ENCODE data around the gene ARID1A. TPM values are rescaled to one million over a fixed set of nuclear protein-coding genes. Genes with fewer than 3 reads are reported as not detected.

Gene ARID1A
- total and polyA plus RNA-seq, 9 of the 15 experiments (the other 6 are each of a cell fraction or from before 2014, with no cell fraction given) = 8.3 to 88.3 (median 22.5) TPM

DNA sequence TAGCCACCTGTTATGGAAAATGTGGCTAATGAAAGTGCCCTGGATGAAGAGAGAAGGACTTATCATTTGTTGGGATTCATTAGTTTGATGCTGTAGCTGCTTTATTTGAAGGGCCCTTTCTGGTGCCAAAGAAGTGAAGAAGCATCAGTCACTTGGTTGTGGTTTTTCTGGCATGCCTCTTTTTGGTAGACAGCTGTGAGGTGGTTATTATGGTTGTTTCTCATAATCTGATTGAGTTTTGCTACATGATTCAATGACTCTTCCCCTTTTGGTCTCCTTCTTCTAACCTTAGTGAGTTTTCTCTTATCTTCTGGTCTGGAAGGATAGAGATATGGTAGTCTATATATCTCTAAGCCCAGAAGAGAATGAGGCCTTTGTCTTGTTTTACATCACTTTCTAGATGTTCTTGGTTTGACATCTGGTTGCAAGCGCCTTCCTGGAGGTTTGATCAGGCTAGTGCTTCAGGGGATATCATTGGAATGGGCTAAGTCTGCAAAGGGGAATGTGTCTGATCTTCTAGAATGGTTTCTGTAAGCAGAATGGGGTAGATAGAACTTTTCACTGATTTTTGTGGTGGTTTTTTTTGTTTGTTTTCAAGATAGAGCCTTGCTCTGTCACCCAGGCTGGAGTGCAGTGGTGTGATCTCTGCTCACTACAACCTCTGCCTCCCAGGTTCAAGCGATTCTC, 26.0 kb downstream of the ARID1A start (continued):
- TF ChIP-seq ZNF316 (IDR thresholded peaks at IDR 0.05) = no peak
- no peak for TF ChIP-seq ATF1 (CRISPR knock-in tag; IDR thresholded peaks at IDR 0.05)
- no peak for TF ChIP-seq ATF1 (tag; IDR thresholded peaks at IDR 0.05)
- TF ChIP-seq TAF1 (IDR thresholded peaks at IDR 0.05; ENCODE audit: control insufficient read depth, extremely low read depth, insufficient read depth, low read length, severe bottlenecking) = no peak
- no peak for TF ChIP-seq ZNF780A (CRISPR knock-in tag; IDR thresholded peaks at IDR 0.05)
- no peak for TF ChIP-seq CREBBP (IDR thresholded peaks at IDR 0.05; ENCODE audit: low read depth, low read length)
- TF ChIP-seq HNRNPUL1 (IDR thresholded peaks at IDR 0.05; ENCODE audit: low read length) = no peak
- TF ChIP-seq ZBTB11 (CRISPR knock-in tag; IDR thresholded peaks at IDR 0.05) = peak in 1 of 3 experiments; percentile 64; a peak in 2 of 6 replicates
- TF ChIP-seq KDM5B (IDR thresholded peaks at IDR 0.05; ENCODE audit: insufficient replicate concordance, low read depth, low read length) = no peak
- TF ChIP-seq NR2F6 (CRISPR knock-in tag; IDR thresholded peaks at IDR 0.05) = no peak
- no peak for TF ChIP-seq ELK1 (CRISPR knock-in tag; IDR thresholded peaks at IDR 0.05)
- peak; percentile 19 for TF ChIP-seq DACH1 (IDR thresholded peaks at IDR 0.05; ENCODE audit: partially characterized antibody)
- TF ChIP-seq EP300 (IDR thresholded peaks at IDR 0.05; ENCODE audit: low read length) = peak; percentile 88
- peak; percentile 56; the same call in 1 of the 2 replicates for TF ChIP-seq KHSRP (IDR thresholded peaks at IDR 0.05)
- no peak for TF ChIP-seq XRCC4 (IDR thresholded peaks at IDR 0.05; ENCODE audit: extremely low read depth, insufficient read depth, insufficient read length)
- no peak for TF ChIP-seq NFE2L1 (tag; IDR thresholded peaks at IDR 0.05; ENCODE audit: borderline replicate concordance, low read depth)
- no peak for TF ChIP-seq POLR2H (tag; IDR thresholded peaks at IDR 0.05; ENCODE audit: low read depth)
- peak; percentile 48; the same call in 1 of the 2 replicates for TF ChIP-seq PKNOX1 (IDR thresholded peaks at IDR 0.05)
- TF ChIP-seq MCM3 (IDR thresholded peaks at IDR 0.05) = no peak
- peak; percentile 16; the same call in 1 of the 2 replicates for TF ChIP-seq L3MBTL2 (IDR thresholded peaks at IDR 0.05)
- TF ChIP-seq CBX5 (IDR thresholded peaks at IDR 0.05; ENCODE audit: borderline replicate concordance, low read depth) = no peak
- TF ChIP-seq ELF1 (tag; IDR thresholded peaks at IDR 0.05) = no peak

Measured in K562 (cell line).